PC-3 (cell line): ENCODE data around the gene CTAG1B. TPM values are rescaled to one million over a fixed set of nuclear protein-coding genes. Genes with fewer than 3 reads are reported as not detected.
A peak's percentile ranks its signal among the peaks of the same experiment; 100 is the strongest.
"Not testable (repeated sequence)": the region's sequence is repeated elsewhere in the genome, so short reads cannot be mapped to it uniquely, and the experiment has no call there.

Source experiments
- ATAC-seq: fragments of 200-7000 bp; cut with Tn5 transposase; 2 replicates; pipeline ENCODE4 v1.9.1; 2020; ENCODE audit warnings: mild to moderate bottlenecking, moderate library complexity
- BruUV-seq: library from RNA; stranded (reverse); fragments of 400-500 nt; replicated peaks from 2 replicates; lab custom pipeline; 2021; lab: Mats Ljungman, UMichigan
- CTCF ChIA-PET: fragments of 300-600 bp; sonication (Branson Sonifier 250); formaldehyde crosslinking; loops from one replicate; lab custom pipeline; 2022; ENCODE audit warnings: antibody characterized with exemption; lab: Charles Lee
- POLR2A ChIA-PET: fragments of 300-600 bp; sonication (Branson Sonifier 250); formaldehyde crosslinking; loops from one replicate; lab custom pipeline; 2022; ENCODE audit warnings: antibody characterized with exemption; ENCODE audit not compliant: unreplicated experiment; lab: Charles Lee
- DNase-seq: peaks from one replicate; pipeline ENCODE4 v3.0.0-alpha.2; 2015
- H2AFZ ChIP-seq: fragments of 300-600 bp; sonication (generic); 2 replicates; pipeline ENCODE4 v1.6.0; 2016; ENCODE audit warnings: antibody characterized with exemption, low read length
- H3F3A ChIP-seq: fragments of 300-600 bp; sonication (generic); one replicate; pipeline ENCODE4 v1.6.0; 2017; ENCODE audit warnings: antibody characterized with exemption, low read length, control low read depth, mild to moderate bottlenecking; ENCODE audit not compliant: unreplicated experiment
- H3K27ac ChIP-seq: fragments of 300-600 bp; sonication (generic); 2 replicates; pipeline ENCODE4 v1.5.1; 2016; ENCODE audit warnings: mild to moderate bottlenecking, low read length
- H3K27me3 ChIP-seq: fragments of 300-600 bp; sonication (generic); 2 replicates; pipeline ENCODE4 v1.6.1; 2016; ENCODE audit warnings: low read length, mixed read lengths
- H3K36me3 ChIP-seq: fragments of 300-600 bp; sonication (generic); 2 replicates; pipeline ENCODE4 v1.6.1; 2016; ENCODE audit warnings: low read depth, mixed run types, low read length, mixed read lengths
- H3K4me1 ChIP-seq: fragments of 300-600 bp; sonication (generic); 2 replicates; pipeline ENCODE4 v1.5.1; 2016; ENCODE audit warnings: low read length; ENCODE audit not compliant: insufficient read depth
- H3K4me2 ChIP-seq: fragments of 300-600 bp; sonication (generic); 2 replicates; pipeline ENCODE4 v1.6.0; 2016; ENCODE audit warnings: low read length
- H3K4me3 ChIP-seq: fragments of 300-600 bp; sonication (generic); 2 replicates; pipeline ENCODE4 v1.5.1; 2016; ENCODE audit warnings: mild to moderate bottlenecking, low read length, mixed read lengths
- H3K79me2 ChIP-seq: fragments of 300-600 bp; sonication (generic); 2 replicates; pipeline ENCODE4 v1.6.1; 2017; ENCODE audit warnings: low read length, mixed read lengths
- H3K9ac ChIP-seq: fragments of 300-600 bp; sonication (generic); 2 replicates; pipeline ENCODE4 v1.6.0; 2016; ENCODE audit warnings: mild to moderate bottlenecking, low read length
- H3K9me2 ChIP-seq: fragments of 300-600 bp; sonication (generic); replicated peaks from 2 replicates; pipeline ENCODE4 v1.6.1; 2016; ENCODE audit warnings: mixed run types, low read length, mixed read lengths
- H3K9me3 ChIP-seq: fragments of 300-600 bp; sonication (generic); 2 replicates; pipeline ENCODE4 v1.6.1; 2016; ENCODE audit warnings: low read length, mixed read lengths
- H4K20me1 ChIP-seq: fragments of 300-600 bp; sonication (generic); 2 replicates; pipeline ENCODE4 v1.6.1; 2016; ENCODE audit warnings: low read length, mixed read lengths
- CTCF ChIP-seq: fragments of 300-600 bp; sonication (generic); conservative IDR thresholded peaks from 2 replicates; pipeline ENCODE4 v1.5.1; 2017; ENCODE audit warnings: antibody characterized with exemption, low read depth, mild to moderate bottlenecking, low read length
- EZH2 ChIP-seq: fragments of 300-600 bp; sonication (generic); IDR thresholded peaks from one replicate; pipeline ENCODE4 v1.6.1; 2017; ENCODE audit warnings: antibody characterized with exemption, mild to moderate bottlenecking, low read length; ENCODE audit not compliant: unreplicated experiment
- EZH2phosphoT487 ChIP-seq: fragments of 300-600 bp; sonication (generic); IDR thresholded peaks from 2 replicates; pipeline ENCODE4 v1.6.1; 2018; ENCODE audit warnings: mild to moderate bottlenecking, antibody characterized with exemption, low read length, borderline replicate concordance
- intact Hi-C: fragments of 100-400 bp; cut with micrococcal nuclease; formaldehyde crosslinking; loops from 2 replicates; pipeline ENCODE4 v1.9.0; 2023
- total RNA-seq: library from RNA; depleted of rRNA; stranded (reverse); fragments of >200 nt; gene quantifications from 2 replicates; pipeline ENCODE4 v1.2.3, GENCODE V29; 2014

CTAG1B gene
- total RNA-seq, 1 experiment from 2014 or later = not detected

GRCh38 chrX:154607976-154608375, 11.1 kb downstream of the CTAG1B start:
- H3K36me3 ChIP-seq, DNase-seq, H3K27ac ChIP-seq, H3K9me3 ChIP-seq, H3F3A ChIP-seq, H4K20me1 ChIP-seq, H3K9me2 ChIP-seq, H3K27me3 ChIP-seq, BruUV-seq, H3K9ac ChIP-seq, ATAC-seq, H3K79me2 ChIP-seq, H2AFZ ChIP-seq, H3K4me2 ChIP-seq, H3K4me3 ChIP-seq, intact Hi-C loops, POLR2A ChIA-PET: not testable (repeated sequence)
- CTCF ChIA-PET = interaction anchor here (0.8 kb wide), 1 partner anchor 12 kb away, joined by 3 read pairs; no protein-coding TSS in a partner anchor
- peaks cover 37% of the 10 kb centered on the region for H3K4me1 ChIP-seq

- Histone ChIP-seq H3K4me3 (no peak overlapping the region), H4K20me1 (no peaks in the 10 kb centered on the region), H3F3A (no peaks in the 10 kb centered on the region), H3K4me1 (peaks cover 42% of the 10 kb centered on the region), H3K79me2 (no peaks in the 10 kb centered on the region), H3K27me3 (no peaks in the 10 kb centered on the region), H3K9me3 (no peaks in the 10 kb centered on the region), H3K9ac (no peak overlapping the region), H3K4me2 (peak overlapping the region; percentile 50; the same call in 1 of the 2 replicates), H3K27ac (no peak overlapping the region), H3K36me3 (no peaks in the 10 kb centered on the region), H3K9me2 (no peaks in the 10 kb centered on the region), H2AFZ (no peak overlapping the region)
- ChIA-PET CTCF (interaction anchor here (0.8 kb wide), 1 partner anchor 11 kb away, joined by 3 read pairs; no protein-coding TSS in a partner anchor), POLR2A (no interaction called here)
- no peak for TF ChIP-seq CTCF
- no peak for TF ChIP-seq EZH2
- TF ChIP-seq EZH2phosphoT487 = no peak
- intact Hi-C loops = no loop called here
- DNase-seq (peak; percentile 81), ATAC-seq (no peak; the same call in 1 of the 2 replicates)
- BruUV-seq = no TSS peak
Observed at GRCh38 chrX:154607370-154607769, 11.7 kb downstream of the CTAG1B start.

GRCh38 chrX:154605566-154605965, 13.5 kb downstream of the CTAG1B start:
- POLR2A ChIA-PET = no interaction called here
- H3K4me3 ChIP-seq = no peak overlapping the region
- ATAC-seq = no peak
- no peak for DNase-seq
- H2AFZ ChIP-seq = no peak overlapping the region
- no peaks in the 10 kb centered on the region for H3K79me2 ChIP-seq
- intact Hi-C loops = no loop called here
- H3K36me3 ChIP-seq = no peaks in the 10 kb centered on the region
- H3K9ac ChIP-seq = no peak overlapping the region
- peaks cover 56% of the 10 kb centered on the region for H3K4me1 ChIP-seq
- no TSS peak for BruUV-seq
- no peaks in the 10 kb centered on the region for H4K20me1 ChIP-seq
- TF ChIP-seq EZH2phosphoT487 (no peak), EZH2 (no peak), CTCF (no peak)
- H3K27ac ChIP-seq = no peak overlapping the region
- no peaks in the 10 kb centered on the region for H3K9me2 ChIP-seq
- H3K9me3 ChIP-seq = no peaks in the 10 kb centered on the region
- CTCF ChIA-PET = no interaction called here
- H3F3A ChIP-seq = no peaks in the 10 kb centered on the region
- no peak overlapping the region for H3K4me2 ChIP-seq
- H3K27me3 ChIP-seq = no peaks in the 10 kb centered on the region
